22Rv1 (cell line): ENCODE data around the gene IP6K3.

Experiments
- H3K27ac ChIP-seq: fragments of 450-650 bp; 2 replicates; pipeline ENCODE4 v1.5.1; 2017
- ZFX ChIP-seq: fragments of 450-650 bp; IDR thresholded peaks from 2 replicates; pipeline ENCODE4 v1.6.1; 2017; ENCODE audit warnings: antibody characterized with exemption, borderline replicate concordance
- TF ChIP-seq, protein P1 (sequence below): fragments of 450-650 bp; IDR thresholded peaks from 2 replicates; pipeline ENCODE4 v1.5.1; 2017; ENCODE audit warnings: mild to moderate bottlenecking

Gene IP6K3

DNA sequence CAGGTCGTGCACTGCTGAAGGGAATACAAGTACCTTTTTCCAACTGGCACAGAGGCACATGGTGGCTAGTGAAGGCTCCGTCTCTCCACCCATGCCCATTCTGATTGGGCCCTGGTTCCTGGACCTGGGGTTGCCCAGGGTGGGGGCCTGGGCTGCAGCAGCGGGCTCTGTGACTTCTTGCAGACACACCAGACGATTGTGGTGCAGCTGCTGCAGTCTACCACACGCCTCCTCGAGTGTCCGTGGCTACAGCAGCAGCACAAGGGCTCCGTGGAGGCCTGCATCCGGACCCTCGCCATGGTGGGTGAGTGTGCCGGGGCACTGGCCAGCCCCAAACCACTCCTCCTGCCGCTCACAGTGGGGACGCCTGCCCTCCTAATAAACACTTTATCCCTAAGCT is 64.4 kb downstream of the IP6K3 start:
- no peak for TF ChIP-seq ZFX
- TF ChIP-seq, protein P1, sequence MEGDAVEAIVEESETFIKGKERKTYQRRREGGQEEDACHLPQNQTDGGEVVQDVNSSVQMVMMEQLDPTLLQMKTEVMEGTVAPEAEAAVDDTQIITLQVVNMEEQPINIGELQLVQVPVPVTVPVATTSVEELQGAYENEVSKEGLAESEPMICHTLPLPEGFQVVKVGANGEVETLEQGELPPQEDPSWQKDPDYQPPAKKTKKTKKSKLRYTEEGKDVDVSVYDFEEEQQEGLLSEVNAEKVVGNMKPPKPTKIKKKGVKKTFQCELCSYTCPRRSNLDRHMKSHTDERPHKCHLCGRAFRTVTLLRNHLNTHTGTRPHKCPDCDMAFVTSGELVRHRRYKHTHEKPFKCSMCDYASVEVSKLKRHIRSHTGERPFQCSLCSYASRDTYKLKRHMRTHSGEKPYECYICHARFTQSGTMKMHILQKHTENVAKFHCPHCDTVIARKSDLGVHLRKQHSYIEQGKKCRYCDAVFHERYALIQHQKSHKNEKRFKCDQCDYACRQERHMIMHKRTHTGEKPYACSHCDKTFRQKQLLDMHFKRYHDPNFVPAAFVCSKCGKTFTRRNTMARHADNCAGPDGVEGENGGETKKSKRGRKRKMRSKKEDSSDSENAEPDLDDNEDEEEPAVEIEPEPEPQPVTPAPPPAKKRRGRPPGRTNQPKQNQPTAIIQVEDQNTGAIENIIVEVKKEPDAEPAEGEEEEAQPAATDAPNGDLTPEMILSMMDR, result no peak
- no peak overlapping the region for H3K27ac ChIP-seq

DNA sequence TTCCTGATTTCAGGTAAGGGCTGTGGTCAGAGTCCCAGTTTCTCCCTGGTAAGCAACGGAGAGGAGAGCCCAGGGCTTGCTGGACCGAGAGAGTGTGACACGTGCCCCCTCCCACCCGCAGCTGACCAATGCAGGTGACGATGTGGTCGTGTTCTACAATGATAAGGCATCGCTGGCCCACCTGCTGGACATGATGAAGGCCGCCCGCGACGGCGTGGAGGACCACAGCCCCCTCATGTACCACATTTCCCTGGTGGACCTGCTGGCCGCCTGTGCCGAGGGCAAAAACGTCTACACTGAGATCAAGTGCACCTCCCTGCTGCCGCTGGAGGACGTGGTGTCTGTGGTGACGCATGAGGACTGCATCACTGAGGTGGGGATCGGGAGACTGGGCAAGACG is 66.9 kb downstream of the IP6K3 start:
- no peak overlapping the region for H3K27ac ChIP-seq
- TF ChIP-seq, protein P1, result no peak
- no peak for TF ChIP-seq ZFX

DNA sequence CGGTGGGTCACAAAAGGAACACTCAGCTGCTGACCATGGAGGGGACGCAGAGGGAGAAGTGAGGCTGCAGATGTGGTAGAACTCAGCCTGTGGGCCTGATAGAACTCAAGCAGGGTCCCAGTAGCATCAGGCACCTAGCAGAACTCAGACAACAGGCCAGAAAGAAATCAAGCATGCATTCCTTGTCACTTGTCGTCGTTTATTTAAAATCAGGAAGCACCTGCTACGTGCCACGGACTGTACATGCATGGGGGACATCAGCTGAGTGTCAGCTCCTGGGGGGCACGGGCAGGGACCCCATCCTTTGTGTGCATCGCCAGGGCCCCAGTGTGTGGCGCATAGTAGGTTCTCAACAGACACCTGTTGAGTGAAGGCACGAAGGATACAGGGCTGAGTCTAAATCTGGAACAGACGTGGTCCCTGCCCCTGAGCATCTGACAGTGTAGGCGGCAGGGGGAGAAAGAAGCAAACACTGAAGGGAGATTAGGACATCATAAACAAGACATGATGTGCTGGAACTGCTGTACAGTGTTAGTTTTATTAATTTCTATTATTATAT is 67.7 kb downstream of the IP6K3 start:
- H3K27ac ChIP-seq, result no peak overlapping the region
- no peak for TF ChIP-seq ZFX
- TF ChIP-seq, protein P1, result no peak

DNA sequence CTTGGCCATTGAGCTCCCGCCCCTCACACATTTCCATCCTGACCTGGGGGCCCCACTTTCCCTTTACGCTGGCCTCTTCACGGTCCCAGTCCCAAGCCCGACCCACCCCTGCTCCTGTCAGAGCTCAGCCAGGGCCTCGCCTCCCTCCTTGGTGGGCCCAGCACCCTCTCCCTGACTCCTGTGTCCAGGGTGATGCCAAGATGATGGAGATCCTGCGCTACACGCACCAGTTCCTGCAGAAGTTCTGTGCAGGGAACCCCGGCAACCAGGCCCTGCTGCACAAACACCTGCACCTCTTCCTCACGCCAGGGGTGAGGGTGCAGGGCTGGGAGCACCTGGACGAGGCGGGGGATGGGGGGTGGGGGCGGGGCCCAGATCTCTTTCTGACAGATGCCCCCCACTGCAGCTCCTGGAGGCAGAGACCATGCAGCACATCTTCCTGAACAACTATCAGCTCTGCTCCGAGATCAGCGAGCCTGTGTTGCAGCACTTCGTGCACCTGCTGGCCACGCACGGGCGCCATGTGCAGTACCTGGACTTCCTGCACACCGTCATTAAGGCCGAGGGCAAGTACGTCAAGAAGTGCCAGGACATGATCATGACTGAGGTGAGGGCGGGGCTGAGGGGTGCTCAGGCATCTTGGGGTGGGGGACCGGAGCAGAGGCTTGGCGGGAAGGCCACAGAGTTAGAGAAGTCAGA is 68.3 kb downstream of the IP6K3 start:
- TF ChIP-seq, protein P1, result no peak
- TF ChIP-seq ZFX, result no peak
- no peak overlapping the region for H3K27ac ChIP-seq

DNA sequence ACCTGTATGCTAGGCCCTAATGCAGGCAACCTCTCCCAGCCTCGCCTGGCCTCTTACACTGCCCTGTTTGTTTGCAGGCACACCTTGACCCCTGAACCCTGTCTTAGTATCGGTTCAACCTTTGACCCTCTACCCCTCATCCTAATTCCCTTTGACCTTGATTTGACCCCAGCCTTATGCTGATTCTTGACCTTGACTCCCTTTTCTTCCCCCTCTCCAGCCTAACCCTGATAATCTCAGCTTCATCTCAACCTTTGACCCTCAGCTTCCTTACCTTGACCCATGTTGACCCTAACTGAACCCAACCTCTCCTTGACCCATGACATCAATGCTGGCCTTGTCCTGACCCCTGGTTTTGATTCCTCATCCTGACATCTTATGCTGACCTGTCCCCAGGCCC is 69.0 kb downstream of the IP6K3 start:
- H3K27ac ChIP-seq, result no peak overlapping the region
- TF ChIP-seq, protein P1, result no peak
- no peak for TF ChIP-seq ZFX

DNA sequence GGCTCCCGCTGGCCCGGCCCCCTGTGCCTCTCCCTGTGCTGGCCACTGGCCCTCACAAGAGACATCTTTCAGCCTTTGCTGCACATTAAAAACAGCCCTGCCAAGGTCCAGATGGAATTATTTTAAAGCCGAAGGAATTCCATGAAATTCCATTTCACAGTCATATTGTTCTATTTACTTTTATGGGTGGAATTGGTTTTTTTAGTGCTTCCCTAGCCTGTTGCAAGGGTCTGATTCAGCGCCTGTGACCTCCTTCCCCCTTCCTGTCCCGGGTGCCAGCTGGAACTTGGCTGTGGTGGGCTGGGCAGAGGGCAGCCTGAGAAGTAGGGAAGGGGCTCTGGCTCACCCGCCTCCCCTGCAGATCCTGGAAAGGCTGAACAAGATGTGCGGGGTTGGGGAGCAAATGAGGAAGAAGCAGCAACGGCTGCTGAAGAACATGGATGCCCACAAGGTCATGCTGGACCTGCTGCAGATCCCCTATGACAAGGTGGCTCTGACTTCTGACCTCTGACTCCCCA is 69.5 kb downstream of the IP6K3 start:
- H3K27ac ChIP-seq, result no peak overlapping the region
- no peak for TF ChIP-seq ZFX

DNA sequence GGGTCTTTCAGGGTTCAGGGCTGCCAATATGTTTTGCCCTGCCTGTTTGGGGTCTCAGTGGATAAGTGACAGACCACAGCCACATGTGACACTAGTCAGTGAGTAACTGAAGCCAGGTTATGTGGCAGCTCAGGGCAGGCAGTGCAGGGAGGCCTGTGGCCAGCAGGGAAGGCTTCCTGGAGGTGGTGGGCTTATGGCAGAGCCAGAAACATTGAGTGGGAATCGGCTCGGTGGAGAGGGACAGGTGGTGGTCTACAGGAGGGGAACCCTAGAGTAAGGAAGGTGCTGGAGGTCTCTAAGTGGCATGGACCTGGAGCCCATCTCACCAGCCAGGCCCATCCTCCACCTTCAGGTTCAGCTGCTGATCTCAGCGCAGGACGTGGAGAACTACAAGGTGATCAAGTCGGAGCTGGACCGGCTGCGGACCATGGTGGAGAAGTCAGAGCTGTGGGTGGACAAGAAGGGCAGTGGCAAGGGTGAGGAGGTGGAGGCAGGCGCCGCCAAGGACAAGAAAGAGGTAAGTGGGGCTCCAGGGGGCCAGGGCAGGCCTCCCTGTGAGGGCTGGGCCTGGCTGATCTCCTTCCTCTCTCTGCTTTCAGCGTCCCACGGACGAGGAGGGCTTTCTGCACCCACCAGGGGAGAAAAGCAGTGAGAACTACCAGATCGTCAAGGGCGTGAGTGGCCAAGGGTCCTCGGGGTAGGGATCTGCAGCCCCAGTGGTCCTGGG is 70.1 kb downstream of the IP6K3 start:
- H3K27ac ChIP-seq, result no peak overlapping the region
- TF ChIP-seq, protein P1, result no peak
- no peak for TF ChIP-seq ZFX
